ENCODE measurements around the gene MMP27. TPM values are rescaled to one million over a fixed set of nuclear protein-coding genes. Genes with fewer than 3 reads are reported as not detected.

MMP27 gene
- total RNA-seq, 1 experiment from 2014 or later = not detected

Other genes starting within 250 kb of the MMP27 start
- gene MMP7, start 175.0 kb downstream of the MMP27 start, total RNA-seq (2014; rRNA removed; shearing (Covaris generic)) = 0.34 and 1.2 TPM in 2 replicates
- gene MMP20, start 80.4 kb downstream of the MMP27 start, total RNA-seq (2014; rRNA removed; shearing (Covaris generic)) = not detected in 2 replicates
- gene MMP8, start 19.2 kb upstream of the MMP27 start, total RNA-seq (2014; rRNA removed; shearing (Covaris generic)) = not detected in 2 replicates
- gene MMP10, start 74.9 kb upstream of the MMP27 start, total RNA-seq (2014; rRNA removed; shearing (Covaris generic)) = 0.37 TPM in 1 of 2 replicates, not detected in the other
- gene MMP1, start 92.4 kb upstream of the MMP27 start, total RNA-seq (2014; rRNA removed; shearing (Covaris generic)) = 75.7 and 80.6 TPM in 2 replicates
- 126 and 136 TPM in 2 replicates for gene MMP3, start 137.8 kb upstream of the MMP27 start, total RNA-seq (2014; rRNA removed; shearing (Covaris generic))
- 4.0 and 4.6 TPM in 2 replicates for gene MMP12, start 169.2 kb upstream of the MMP27 start, total RNA-seq (2014; rRNA removed; shearing (Covaris generic))
- 96.9 and 103 TPM in 2 replicates for gene MMP13, start 250.0 kb upstream of the MMP27 start, total RNA-seq (2014; rRNA removed; shearing (Covaris generic))